DMS53 treated with DMSO at 0.1 percent for 48 hours (cell line): Measurements from ENCODE around the gene PTP4A1.
A peak's percentile ranks its signal among the peaks of the same experiment; 100 is the strongest.

Source experiments
- DNase-seq: peaks from one replicate; lab custom pipeline; 2025; ENCODE audit not compliant: unreplicated experiment; lab: John Stamatoyannopoulos, UW

Gene PTP4A1

DNA sequence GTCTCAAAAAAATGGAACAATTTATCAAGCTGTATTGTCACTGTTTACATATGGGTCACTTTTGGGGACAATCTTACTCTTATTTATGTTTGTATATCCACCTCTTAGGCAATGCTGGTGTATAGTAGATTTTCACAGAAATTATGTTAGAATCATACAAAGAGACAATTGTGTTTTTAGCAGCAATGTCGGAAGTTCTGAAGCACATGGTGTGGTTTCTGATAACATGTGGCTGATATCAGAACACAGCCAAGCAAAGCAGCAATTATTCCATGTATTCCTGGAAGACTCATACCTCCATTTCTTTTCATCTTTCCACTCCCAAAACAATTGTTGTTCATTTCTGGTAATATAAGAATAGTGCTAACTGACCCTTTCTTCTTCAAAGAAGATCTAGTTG is 17.5 kb upstream of the PTP4A1 start:
- no peak for DNase-seq

- DNase-seq = no peak
These were observed 15.9 kb upstream of the PTP4A1 start for GRCh38 chr6:63556369-63556768.

DNA sequence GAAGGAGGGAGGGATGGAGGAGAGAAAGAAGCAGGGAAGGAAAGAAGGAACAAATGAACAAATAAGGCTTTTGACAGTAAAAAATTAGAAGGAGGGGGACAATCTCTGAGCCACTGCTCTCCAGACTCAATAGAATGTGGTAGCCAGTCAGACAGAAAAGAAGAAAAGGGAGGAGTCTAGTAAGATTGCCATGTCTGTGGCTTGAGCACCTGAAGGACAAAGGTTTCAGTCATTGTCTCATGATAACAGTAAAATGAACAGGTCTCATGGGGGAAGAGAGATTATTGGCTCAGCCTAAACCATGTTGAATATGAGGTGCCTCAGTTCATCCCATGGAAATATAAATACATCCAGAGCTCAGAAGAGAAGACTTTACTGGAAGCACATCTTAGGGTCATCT is 14.0 kb upstream of the PTP4A1 start:
- no peak for DNase-seq

GRCh38 chr6:63560801-63561287 is 11.4 kb upstream of the PTP4A1 start:
- DNase-seq = no peak

- no peak for DNase-seq
These were observed 11.0 kb upstream of the PTP4A1 start for GRCh38 chr6:63561288-63561687.

DNA sequence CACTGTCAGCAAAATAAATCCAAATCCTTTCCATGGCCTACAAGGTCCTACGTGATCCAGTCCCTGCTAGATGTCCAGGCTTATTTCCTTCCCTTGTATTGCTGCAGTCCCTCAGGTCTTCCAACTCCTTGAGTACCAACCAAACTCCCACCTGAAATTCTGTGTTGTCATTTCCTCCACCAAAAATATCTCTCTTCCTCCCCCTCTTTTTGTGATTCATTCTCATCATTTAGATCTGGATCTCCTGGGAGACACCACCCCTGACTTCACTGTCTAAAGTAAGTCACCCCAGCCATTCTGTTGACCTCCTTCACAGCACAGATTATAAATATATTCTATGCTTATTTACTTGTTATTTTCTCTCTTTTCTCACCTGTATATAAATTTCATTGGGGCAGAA is 9.0 kb upstream of the PTP4A1 start:
- DNase-seq = no peak

GRCh38 chr6:63565058-63565726 is 7.1 kb upstream of the PTP4A1 start:
- DNase-seq = peak; percentile 32

DNA sequence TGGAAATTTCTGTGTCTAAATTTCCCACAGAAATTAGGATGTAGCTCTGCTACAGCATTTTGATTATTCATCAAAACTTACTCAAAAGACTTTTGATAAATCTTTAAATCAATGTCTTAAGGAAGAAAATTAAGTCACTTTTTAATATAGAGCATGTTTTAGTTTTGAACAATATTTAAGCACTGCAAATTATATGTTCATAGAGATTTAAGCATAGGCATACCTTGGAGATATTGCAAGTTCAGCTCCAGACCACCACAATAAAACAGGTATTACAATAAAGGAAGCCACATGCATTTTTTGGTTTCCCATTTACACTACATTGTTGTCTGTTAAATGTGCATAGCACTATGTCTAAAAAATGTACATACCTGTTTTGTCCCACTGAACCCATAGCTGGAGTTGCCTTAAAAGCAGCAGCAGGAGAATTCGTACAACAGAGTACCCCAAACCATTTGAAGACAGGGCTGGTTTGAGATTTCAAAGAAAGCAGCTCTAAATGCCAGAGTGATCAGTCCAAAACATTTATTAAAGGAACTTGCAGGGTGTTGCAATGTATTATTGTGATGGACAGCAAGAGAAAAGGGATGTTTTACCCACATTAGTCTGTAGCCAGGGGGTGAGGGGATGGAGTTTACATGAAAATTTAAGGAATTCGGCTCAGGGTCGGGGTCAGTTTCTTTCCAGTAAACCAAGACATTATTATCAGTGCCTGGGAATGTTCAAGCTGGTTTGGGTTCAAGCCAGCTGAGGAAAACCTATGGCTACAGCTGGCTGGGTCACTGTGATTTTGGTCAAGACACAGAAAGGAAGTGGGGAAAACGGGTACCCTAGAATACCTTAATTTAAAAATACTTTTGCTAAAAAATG is 6.3 kb upstream of the PTP4A1 start:
- no peak for DNase-seq

GRCh38 chr6:63567966-63568365 is 4.3 kb upstream of the PTP4A1 start:
- DNase-seq = no peak

- peak; percentile 94 for DNase-seq
These were observed 778 bp upstream of the PTP4A1 start for GRCh38 chr6:63571361-63572043.

DNA sequence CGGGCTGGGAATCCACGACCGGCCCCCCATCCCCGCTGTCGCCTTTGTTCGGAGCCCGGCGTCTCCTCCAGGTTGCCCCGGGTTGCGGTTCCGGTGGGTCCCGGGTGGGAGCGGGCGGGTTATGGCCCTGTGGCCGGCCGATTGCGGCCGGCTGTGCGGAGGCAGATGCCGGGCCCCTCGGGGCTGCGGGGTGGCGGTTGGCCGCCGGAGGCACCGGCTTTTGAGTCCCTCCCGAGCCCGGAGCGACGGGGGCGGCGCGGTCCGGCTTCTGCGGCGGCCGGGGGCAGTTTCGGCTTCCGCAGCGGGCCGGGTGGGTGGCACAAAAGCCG is 431 bp downstream of the PTP4A1 start:
- no peak for DNase-seq

- DNase-seq = peak; percentile 60
These were observed 1.0 kb downstream of the PTP4A1 start for GRCh38 chr6:63573076-63573898.

DNA sequence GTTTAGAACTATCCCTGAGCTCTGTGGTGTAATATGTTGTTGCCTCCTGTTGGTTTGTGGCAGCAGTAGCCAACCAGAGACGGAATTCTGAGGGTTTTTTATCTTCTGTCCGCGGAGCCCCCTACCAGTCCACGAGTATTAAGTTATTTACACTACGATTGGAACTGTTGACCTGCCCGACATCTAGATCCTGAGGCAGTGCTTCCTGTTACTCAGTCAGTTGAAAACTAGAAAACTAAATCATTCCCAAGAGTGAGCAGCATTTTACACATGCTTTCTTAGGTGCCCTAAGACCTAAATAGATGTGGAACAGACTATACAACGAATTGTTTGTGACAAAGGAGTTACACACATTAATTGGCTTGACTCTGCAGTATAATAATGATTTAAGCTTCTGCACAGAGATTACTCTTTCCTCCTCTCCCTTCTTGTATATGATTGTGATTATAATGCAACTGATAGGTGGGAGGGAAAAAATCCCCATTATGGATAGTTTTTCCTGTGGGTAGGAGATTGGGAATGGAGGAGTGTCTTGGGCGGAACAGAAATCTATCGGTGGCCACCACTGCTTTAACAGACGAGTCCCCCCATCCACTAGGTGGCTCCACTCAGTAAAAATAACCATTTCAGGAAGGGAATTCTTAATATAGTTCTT is 1.7 kb downstream of the PTP4A1 start:
- DNase-seq = peak; percentile 27

DNA sequence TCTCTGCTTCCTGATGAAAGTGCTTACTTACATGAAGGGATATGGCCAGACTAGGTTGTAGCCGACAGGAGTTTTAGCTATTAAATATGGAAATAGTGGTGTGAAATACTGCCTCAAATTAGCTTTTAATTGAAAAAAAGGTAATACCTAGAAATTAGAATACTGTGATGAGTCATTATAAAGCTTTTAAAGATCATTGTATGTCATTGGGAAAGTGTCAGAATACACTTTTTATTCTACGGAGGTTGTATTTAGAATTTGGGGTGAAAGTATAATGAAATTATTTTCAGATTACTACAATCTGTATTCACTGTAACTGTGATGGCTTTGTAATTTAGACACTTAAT is 2.2 kb downstream of the PTP4A1 start:
- no peak for DNase-seq

DNA sequence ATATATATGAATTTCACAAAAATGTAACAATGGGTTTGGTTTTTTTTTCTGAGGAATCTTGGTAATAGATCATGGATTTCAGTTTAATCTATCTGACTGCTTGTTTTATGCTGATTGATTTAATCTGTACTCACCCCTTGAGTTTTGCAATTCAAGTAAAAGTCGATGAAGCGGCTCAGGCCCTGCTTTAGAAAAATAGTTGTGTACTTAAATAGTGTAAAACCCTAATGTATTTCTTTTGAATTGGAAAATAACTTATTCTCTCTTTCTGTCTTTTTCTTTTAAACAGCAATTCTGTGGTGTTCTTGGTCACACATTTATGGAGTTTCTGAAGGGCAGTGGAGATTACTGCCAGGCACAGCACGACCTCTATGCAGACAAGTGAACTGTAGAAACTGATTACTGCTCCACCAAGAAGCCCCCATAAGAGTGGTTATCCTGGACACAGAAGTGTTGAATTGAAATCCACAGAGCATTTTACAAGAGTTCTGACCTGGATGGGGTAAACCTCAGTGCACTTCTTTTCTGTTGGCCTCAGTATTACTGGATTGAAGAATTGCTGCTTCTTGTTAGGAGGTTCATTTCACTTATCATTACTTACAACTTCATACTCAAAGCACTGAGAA is 4.0 kb downstream of the PTP4A1 start:
- DNase-seq = no peak

- no peak for DNase-seq
These were observed 4.9 kb downstream of the PTP4A1 start for GRCh38 chr6:63576985-63577712.

DNA sequence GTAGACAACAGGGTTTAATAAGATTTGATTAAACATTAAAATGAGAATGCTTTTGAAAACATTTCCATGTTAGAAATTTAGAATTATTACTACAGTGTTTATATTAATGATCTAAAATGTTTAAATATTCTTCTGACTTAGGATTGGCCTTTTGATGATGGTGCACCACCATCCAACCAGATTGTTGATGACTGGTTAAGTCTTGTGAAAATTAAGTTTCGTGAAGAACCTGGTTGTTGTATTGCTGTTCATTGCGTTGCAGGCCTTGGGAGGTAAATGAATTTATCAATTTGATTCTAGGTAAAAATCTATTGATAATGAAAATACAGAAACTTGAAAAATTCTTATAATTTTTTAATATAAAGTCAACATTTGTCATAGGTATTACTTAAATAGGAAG is 6.5 kb downstream of the PTP4A1 start:
- DNase-seq = no peak

GRCh38 chr6:63579937-63580703 is 7.8 kb downstream of the PTP4A1 start:
- no peak for DNase-seq

DNA sequence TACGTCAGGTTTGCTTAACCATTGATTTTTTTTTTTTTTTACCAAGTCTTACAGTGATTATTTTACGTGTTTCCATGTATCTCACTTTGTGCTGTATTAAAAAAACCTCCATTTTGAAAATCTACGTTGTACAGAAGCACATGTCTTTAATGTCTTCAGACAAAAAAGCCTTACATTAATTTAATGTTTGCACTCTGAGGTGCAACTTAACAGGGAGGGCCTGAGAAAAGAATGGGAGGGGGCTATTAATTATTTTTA is 8.4 kb downstream of the PTP4A1 start:
- DNase-seq = no peak
